HEK293 (cell line): Measurements from ENCODE around the gene UBL7.

ENCODE experiments used
- ZNF10 ChIP-seq: fragments of 450-650 bp; formaldehyde crosslinking; IDR thresholded peaks from 2 replicates; pipeline ENCODE4 v1.5.1; 2017; ENCODE audit warnings: missing biosample characterization, missing genetic modification characterization
- ZNF221 ChIP-seq: fragments of 450-650 bp; formaldehyde crosslinking; IDR thresholded peaks from 2 replicates; pipeline ENCODE4 v1.5.1; 2017; ENCODE audit warnings: missing biosample characterization, missing genetic modification characterization, borderline replicate concordance
- ZNF335 ChIP-seq: fragments of 450-650 bp; formaldehyde crosslinking; conservative IDR thresholded peaks from 2 replicates; pipeline ENCODE4 v1.5.1; 2016; ENCODE audit warnings: missing biosample characterization, missing genetic modification characterization
- ZNF596 ChIP-seq: fragments of 450-650 bp; IDR thresholded peaks from 2 replicates; pipeline ENCODE4 v1.5.0; 2018; ENCODE audit warnings: missing biosample characterization, mild to moderate bottlenecking, missing genetic modification characterization, moderate library complexity
- ZNF792 ChIP-seq: fragments of 450-650 bp; formaldehyde crosslinking; IDR thresholded peaks from 2 replicates; pipeline ENCODE4 v1.5.1; 2016; ENCODE audit warnings: missing biosample characterization, missing genetic modification characterization
- TF ChIP-seq, protein P1 (sequence below): fragments of 450-650 bp; formaldehyde crosslinking; IDR thresholded peaks from 2 replicates; pipeline ENCODE4 v1.5.1; 2016; ENCODE audit warnings: missing biosample characterization, missing genetic modification characterization

DNA sequence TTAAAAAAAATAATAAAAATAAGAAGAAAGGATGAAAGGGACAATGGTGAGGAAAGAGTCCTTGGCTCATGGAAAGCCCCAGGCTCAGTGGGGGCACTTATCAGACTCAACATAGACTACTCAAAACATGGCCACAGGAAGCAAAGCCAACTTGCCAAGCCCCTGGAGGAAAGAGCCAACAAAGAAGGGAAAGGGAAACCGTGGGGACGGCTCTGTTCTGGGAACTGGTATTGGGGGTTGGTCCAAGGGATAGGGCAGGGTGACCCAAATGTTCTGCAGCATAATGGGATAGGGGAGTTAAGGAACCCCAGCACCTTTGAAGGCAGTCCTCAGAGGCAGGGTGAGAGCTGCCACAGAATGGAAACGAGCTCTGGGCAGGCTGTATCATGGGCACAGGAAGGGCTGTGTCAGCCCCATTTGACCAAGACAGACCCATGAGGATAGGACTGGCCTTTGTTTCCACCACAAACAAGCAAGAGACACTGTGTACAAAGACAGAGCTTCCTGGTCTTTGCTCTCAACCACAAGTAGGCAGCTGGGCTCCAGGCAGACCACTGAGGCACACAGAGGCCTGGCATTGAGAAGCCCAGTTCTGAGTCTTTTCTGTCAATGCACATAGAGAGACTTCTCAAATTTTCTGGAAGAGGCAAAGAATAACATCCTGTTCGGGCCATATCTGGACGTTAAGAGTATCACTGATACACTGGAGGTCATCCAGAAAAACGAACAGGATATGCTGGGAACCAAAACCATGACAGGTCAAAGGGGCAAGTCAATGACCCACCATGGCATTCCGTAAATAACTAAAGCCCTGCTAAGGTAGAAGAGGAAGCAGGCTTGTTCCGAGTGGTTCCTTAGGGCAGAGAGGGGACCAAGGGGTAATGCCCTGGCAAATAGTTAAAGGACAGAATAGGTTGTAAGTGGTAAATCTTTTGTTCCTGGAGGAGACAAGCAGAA lies 16.6 kb downstream of the UBL7 start:
- TF ChIP-seq ZNF10 (tag by site-specific recombination) (no peak), ZNF792 (tag by site-specific recombination) (no peak), ZNF596 (tag by site-specific recombination) (no peak), ZNF335 (tag by site-specific recombination) (no peak), ZNF221 (no peak)
- TF ChIP-seq, protein P1, sequence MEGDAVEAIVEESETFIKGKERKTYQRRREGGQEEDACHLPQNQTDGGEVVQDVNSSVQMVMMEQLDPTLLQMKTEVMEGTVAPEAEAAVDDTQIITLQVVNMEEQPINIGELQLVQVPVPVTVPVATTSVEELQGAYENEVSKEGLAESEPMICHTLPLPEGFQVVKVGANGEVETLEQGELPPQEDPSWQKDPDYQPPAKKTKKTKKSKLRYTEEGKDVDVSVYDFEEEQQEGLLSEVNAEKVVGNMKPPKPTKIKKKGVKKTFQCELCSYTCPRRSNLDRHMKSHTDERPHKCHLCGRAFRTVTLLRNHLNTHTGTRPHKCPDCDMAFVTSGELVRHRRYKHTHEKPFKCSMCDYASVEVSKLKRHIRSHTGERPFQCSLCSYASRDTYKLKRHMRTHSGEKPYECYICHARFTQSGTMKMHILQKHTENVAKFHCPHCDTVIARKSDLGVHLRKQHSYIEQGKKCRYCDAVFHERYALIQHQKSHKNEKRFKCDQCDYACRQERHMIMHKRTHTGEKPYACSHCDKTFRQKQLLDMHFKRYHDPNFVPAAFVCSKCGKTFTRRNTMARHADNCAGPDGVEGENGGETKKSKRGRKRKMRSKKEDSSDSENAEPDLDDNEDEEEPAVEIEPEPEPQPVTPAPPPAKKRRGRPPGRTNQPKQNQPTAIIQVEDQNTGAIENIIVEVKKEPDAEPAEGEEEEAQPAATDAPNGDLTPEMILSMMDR (tag by site-specific recombination) = no peak
